ENCODE data around the gene PAFAH1B2.

Gene PAFAH1B2

DNA sequence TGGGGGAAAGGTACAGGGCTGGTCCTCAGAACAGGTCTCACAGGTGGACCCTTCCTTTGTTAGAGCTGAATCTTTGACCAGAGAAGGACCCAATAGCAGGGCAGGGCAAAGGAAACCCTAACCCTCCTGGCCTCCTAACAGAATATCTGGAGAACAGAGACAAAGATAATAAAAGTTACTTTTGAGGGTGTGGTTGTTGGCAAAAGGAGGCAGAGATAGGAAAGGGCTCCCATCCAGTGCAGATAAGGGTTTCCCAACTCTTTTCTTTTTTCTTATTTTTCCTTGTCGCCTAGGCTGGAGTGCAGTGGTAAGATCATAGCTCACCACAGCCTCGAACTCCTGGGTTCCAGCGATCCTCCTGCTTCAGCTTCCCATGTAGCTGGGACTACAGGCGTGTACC, 75.9 kb downstream of the PAFAH1B2 start:
- no peak for FAIRE-seq
- DNase-seq (ENCODE audit: insufficient read length, low spot score): no peak
- no peak for TF ChIP-seq POLR2A (IDR thresholded peaks at IDR 0.05; ENCODE audit: low read depth, low read length)

- no peak for FAIRE-seq
These were observed 76.5 kb downstream of the PAFAH1B2 start for GRCh38 chr11:117220568-117220967.

DNA sequence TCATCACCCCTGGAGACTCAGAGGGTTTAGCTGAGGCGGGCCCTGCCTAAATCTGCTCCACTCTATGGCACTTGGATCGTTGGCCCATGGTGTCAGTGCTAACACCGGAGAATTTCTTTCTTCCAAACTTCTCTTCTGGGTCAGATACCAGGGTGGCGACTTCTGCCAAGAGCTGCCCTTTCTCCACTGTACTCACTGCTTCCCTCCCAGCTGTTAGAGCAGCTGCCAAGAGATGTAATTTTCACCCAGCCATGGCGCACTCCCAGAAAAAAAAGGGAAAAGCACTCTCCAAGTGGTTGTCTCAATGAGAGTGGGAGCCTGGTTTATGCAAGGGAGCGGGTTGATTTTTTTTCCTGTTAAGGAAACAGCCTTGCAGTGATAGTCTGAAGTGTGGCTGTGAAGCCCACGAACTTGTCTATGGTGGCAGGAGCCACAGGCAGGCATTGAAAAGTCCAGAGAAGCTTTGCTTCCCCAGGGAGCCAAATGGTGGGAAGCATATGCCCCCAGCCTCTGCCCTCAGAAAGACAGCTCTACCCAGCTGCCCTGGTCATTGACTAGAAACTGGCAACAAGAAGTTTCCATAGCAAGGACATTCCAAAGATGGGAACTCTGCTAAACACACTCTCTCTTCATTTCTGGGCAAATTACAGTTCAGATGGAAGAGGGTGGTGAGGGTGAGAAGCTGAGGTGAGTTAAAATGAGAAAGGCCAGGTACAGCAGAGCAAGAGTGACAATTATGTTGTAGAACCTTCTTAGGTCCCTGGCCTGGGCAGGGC, 77.1 kb downstream of the PAFAH1B2 start:
- no peak for FAIRE-seq
- no peak for DNase-seq (ENCODE audit: insufficient read length, low spot score)
- no peak for TF ChIP-seq POLR2A (IDR thresholded peaks at IDR 0.05; ENCODE audit: low read depth, low read length)

More at GRCh38 chr11:117220568-117220967, 76.5 kb downstream of the PAFAH1B2 start:
- no peak for DNase-seq (ENCODE audit: insufficient read length, low spot score)
- no peak for TF ChIP-seq POLR2A (IDR thresholded peaks at IDR 0.05; ENCODE audit: low read depth, low read length)

DNA sequence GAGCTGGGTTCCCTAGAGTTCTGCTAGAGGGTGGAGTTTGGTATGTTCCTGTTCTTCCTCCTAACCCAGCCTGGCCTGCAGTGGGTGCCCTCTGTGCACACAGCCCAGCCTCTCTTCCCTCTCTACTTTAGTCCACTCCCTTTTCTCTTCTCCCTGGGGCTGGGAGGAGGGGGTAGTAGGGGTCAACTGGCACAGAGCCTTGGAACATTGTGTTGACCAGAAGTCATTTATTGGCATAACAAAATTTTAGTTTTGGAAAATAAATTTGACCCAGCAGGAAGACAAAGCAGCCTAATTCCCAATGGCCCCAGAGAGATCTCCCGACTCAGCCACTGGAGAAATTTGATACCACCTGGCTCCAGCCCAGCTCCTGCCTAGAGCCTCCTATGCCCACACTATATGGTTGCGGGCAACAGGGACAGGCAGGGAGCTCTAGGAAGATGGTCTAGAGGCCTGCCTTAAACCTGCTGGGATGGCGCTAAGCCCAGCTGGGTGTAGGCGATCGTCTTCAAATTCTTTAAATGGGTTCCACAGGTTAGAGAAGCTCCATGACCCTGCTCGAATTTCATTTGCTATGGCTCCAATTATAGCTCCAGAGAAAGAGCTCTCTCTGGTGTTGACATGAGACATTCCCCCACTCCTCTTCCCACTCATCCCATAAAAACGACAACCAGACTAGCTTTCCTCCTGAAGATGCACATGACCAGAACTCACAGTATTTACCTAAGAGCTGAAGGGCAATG, 77.9 kb downstream of the PAFAH1B2 start:
- no peak for DNase-seq (ENCODE audit: insufficient read length, low spot score)
- TF ChIP-seq POLR2A (IDR thresholded peaks at IDR 0.05; ENCODE audit: low read depth, low read length): no peak
- no peak for FAIRE-seq

DNA sequence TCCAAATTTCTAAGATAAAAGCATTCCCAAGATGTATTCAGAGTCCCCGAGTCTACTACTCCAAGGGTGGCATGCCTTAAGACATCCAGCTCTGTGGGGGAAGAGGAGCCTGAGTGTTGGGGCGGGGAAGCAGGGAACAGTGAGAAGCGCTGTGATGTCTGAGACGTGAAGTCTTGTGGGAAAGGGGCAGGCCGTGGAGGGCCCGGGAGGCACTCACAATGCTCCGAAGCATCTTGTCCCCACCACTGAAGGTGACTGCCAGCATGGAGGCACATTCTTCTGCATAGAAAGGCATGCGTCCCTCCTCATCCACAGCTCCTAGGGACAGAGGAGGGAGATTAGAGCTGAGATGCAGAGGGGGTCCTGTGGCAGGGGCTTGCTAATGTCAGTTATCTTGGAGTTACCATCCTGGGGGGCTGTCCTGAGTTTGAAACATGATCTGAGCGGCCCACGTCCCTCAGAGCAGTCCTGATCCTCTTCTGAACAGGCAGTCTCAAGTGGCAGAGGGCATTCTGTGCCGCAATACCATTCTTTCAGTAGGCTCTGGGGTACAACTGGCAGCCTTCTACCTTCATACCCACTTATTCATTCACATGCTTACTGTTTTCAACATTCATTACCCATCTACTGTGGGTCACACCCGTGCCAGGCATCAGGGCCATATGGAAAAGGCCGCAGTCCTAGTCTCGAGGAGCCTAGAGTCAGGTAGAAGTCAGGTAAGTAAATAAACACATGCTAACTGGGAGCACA, 79.1 kb downstream of the PAFAH1B2 start:
- TF ChIP-seq POLR2A (IDR thresholded peaks at IDR 0.05; ENCODE audit: low read depth, low read length): no peak
- DNase-seq (ENCODE audit: insufficient read length, low spot score): no peak
- FAIRE-seq: no peak

DNA sequence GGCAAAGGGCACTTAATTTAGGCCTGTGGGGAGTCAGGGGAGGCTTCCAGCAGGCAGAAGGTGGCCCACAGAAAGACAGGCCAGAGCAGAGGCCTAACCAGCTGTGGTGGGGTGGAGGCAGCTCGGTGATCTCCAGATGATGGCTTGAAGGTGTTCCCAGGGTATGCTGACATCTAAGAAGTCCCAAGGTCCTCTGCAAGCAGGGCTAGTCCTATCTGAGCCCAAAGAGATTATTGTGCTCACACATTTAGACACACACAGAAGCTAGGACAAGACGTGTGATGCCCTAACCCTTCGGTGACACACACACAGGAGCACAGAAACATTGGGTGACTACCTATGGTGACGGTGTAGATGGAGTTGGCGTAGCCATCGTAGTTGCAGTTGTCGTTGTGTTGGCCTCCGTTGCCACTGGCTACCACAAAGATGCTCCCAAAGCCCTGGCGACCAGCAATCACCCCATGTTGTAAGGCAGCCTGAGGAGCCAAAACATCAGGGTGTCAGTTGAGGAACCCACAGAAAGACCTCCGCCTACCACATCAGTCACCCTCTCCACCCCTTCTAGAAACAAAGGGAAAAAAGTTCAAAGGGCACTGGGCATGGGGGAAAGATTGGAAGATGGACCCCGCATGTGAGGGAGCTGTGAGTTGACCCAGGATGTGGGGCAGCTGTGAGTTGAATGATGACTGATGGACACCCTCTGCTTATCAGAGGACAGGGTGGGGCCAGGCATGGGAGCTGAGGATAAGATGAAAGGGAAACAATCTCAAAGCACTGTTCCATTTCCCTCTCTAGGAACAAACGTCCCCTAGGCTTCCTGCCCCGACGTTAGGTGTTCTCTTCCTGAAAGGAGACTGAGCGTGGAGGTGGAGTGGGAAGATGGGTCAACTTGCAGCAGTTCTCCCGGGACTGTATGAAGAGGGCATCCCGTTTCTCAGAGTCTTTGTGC, 79.9 kb downstream of the PAFAH1B2 start:
- no peak for TF ChIP-seq POLR2A (IDR thresholded peaks at IDR 0.05; ENCODE audit: low read depth, low read length)
- FAIRE-seq (no peak), DNase-seq (ENCODE audit: insufficient read length, low spot score) (no peak)

DNA sequence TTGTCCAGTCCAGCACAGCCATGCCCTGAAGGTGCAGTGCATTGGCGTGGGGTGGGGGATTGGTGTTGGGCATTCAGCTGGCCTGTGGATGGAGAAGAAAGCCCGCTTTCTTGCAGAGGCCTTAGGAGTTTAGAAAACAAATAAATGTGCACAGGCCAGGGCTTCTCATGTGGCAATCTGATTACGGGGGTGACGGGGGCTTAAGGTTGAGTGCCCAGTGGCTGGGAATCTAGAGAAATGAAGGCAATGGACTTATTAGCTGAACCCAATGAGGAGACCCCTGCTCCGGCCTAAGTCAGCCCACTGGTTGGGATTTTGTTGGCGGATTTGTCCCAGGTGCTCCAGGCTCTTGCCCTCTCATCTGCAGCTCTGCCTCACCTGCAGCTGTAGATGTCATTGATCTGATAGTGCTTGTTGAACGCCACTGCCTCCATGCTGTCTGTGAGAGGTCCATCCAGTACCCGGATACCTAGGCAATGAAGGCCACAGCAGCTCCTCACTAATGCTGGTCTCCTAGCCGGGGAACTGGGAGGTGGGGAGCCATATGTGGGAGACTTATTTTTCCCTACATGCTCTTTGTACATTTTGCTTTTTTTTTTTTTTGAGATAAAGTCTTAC, 81.6 kb downstream of the PAFAH1B2 start:
- no peak for DNase-seq (ENCODE audit: insufficient read length, low spot score)
- FAIRE-seq: no peak
- TF ChIP-seq POLR2A (IDR thresholded peaks at IDR 0.05; ENCODE audit: low read depth, low read length): no peak
